H9 (cell line): ENCODE data around the gene CDK16. TPM values are rescaled to one million over a fixed set of nuclear protein-coding genes. Genes with fewer than 3 reads are reported as not detected.

Experiments used
- DNase-seq: peaks from one replicate; pipeline ENCODE4 v3.0.0-alpha.2; 2017
- H2AFZ ChIP-seq: one replicate; pipeline ENCODE4 v1.6.1; 2013; ENCODE audit warnings: mild to moderate bottlenecking, low read length, control low read depth, moderate library complexity
- H2AK5ac ChIP-seq: 2 replicates; pipeline ENCODE4 v1.6.1; 2013; ENCODE audit warnings: low read length, control low read depth, mixed read lengths; ENCODE audit not compliant: insufficient read length
- H2BK120ac ChIP-seq: one replicate; pipeline ENCODE4 v1.6.1; 2013; ENCODE audit warnings: low read depth, mild to moderate bottlenecking, low read length, control low read depth, inconsistent platforms; ENCODE audit not compliant: poor library complexity, severe bottlenecking
- H2BK12ac ChIP-seq: 2 replicates; pipeline ENCODE4 v1.6.1; 2013; ENCODE audit warnings: low read length, control low read depth, mixed read lengths, low read depth; ENCODE audit not compliant: insufficient read length
- H2BK15ac ChIP-seq: 2 replicates; pipeline ENCODE4 v1.6.1; 2013; ENCODE audit warnings: low read depth, low read length, control low read depth
- H2BK20ac ChIP-seq: one replicate; pipeline ENCODE4 v1.6.1; 2013; ENCODE audit warnings: low read depth, mild to moderate bottlenecking, low read length, control low read depth, inconsistent platforms; ENCODE audit not compliant: poor library complexity, severe bottlenecking
- H2BK5ac ChIP-seq: 2 replicates; pipeline ENCODE4 v1.6.1; 2013; ENCODE audit warnings: low read length, control low read depth, mixed read lengths; ENCODE audit not compliant: insufficient read length
- H3K14ac ChIP-seq: 2 replicates; pipeline ENCODE4 v1.6.1; 2013; ENCODE audit warnings: low read length, control low read depth; ENCODE audit not compliant: insufficient read depth
- H3K18ac ChIP-seq: 2 replicates; pipeline ENCODE4 v1.6.1; 2013; ENCODE audit warnings: low read depth, mild to moderate bottlenecking, mixed read lengths, low read length, control low read depth; ENCODE audit not compliant: insufficient read length
- H3K23ac ChIP-seq: 2 replicates; pipeline ENCODE4 v1.6.1; 2013; ENCODE audit warnings: low read length, control low read depth, mixed read lengths, low read depth; ENCODE audit not compliant: insufficient read length
- H3K23me2 ChIP-seq: 2 replicates; pipeline ENCODE4 v1.6.1; 2013; ENCODE audit warnings: low read depth, mild to moderate bottlenecking, mixed read lengths, low read length, control low read depth; ENCODE audit not compliant: insufficient read length, poor library complexity, severe bottlenecking
- H3K27ac ChIP-seq: 2 replicates; pipeline ENCODE4 v1.5.1; 2013; ENCODE audit warnings: low read length, control low read depth, mixed read lengths, low read depth; ENCODE audit not compliant: insufficient read length
- H3K27me3 ChIP-seq: 2 replicates; pipeline ENCODE4 v1.6.1; 2013; ENCODE audit warnings: low read length, control low read depth, inconsistent platforms; ENCODE audit not compliant: insufficient read depth
- H3K4ac ChIP-seq: 2 replicates; pipeline ENCODE4 v1.6.1; 2013; ENCODE audit warnings: low read depth, mild to moderate bottlenecking, control low read depth, inconsistent platforms, low read length, moderate library complexity
- H3K4me1 ChIP-seq: 2 replicates; pipeline ENCODE4 v1.6.1; 2013; ENCODE audit warnings: low read length, control low read depth, inconsistent platforms; ENCODE audit not compliant: insufficient read depth
- H3K4me2 ChIP-seq: 2 replicates; pipeline ENCODE4 v1.6.1; 2013; ENCODE audit warnings: low read length, control low read depth, mixed read lengths; ENCODE audit not compliant: insufficient read length, insufficient read depth
- H3K56ac ChIP-seq: 2 replicates; pipeline ENCODE4 v1.6.1; 2013; ENCODE audit warnings: low read depth, mild to moderate bottlenecking, mixed read lengths, low read length, control low read depth; ENCODE audit not compliant: insufficient read length
- H3K79me1 ChIP-seq: 2 replicates; pipeline ENCODE4 v1.6.1; 2013; ENCODE audit warnings: low read depth, mild to moderate bottlenecking, moderate library complexity, low read length, control low read depth, inconsistent platforms; ENCODE audit not compliant: insufficient read depth, poor library complexity, severe bottlenecking
- H3K79me2 ChIP-seq: 2 replicates; pipeline ENCODE4 v1.6.1; 2013; ENCODE audit warnings: low read length, control low read depth, inconsistent platforms; ENCODE audit not compliant: insufficient read depth
- H3K9ac ChIP-seq: 2 replicates; pipeline ENCODE4 v1.6.1; 2013; ENCODE audit warnings: low read length, control low read depth, mixed read lengths; ENCODE audit not compliant: insufficient read length; ENCODE audit errors: extremely low read depth
- H3K9me3 ChIP-seq: one replicate; pipeline ENCODE4 v1.6.1; 2013; ENCODE audit warnings: low read depth, low read length, inconsistent platforms; ENCODE audit not compliant: control insufficient read depth
- H3T11ph ChIP-seq: one replicate; pipeline ENCODE4 v1.6.1; 2013; ENCODE audit warnings: mild to moderate bottlenecking, low read length, control low read depth, inconsistent platforms
- H4K20me1 ChIP-seq: one replicate; pipeline ENCODE4 v1.6.1; 2013; ENCODE audit not compliant: control insufficient read depth, insufficient read length, insufficient read depth
- H4K5ac ChIP-seq: 2 replicates; pipeline ENCODE4 v1.6.1; 2013; ENCODE audit warnings: low read depth, mild to moderate bottlenecking, mixed read lengths, low read length, control low read depth; ENCODE audit not compliant: insufficient read length
- H4K8ac ChIP-seq: replicated peaks from 2 replicates; pipeline ENCODE4 v1.6.1; 2013; ENCODE audit warnings: low read length, control low read depth, mixed read lengths, low read depth; ENCODE audit not compliant: insufficient read length
- H4K91ac ChIP-seq: 2 replicates; pipeline ENCODE4 v1.6.1; 2013; ENCODE audit warnings: low read depth, mild to moderate bottlenecking, moderate library complexity, mixed read lengths, low read length, control low read depth; ENCODE audit not compliant: insufficient read length
- H3K27ac Mint-ChIP-seq, 3 experiments: 2 replicates in 2 of 3; 3 replicates in 1 of 3; pipeline ENCODE4 v1.8.0; 2020 to 2021; ENCODE audit warnings: mixed read lengths in 3 of 3, mild to moderate bottlenecking in 1 of 3, moderate library complexity in 1 of 3
- H3K27me3 Mint-ChIP-seq: 2 replicates; pipeline ENCODE4 v1.8.0; 2021; ENCODE audit warnings: low read depth, mild to moderate bottlenecking, moderate library complexity, mixed read lengths
- H3K36me3 Mint-ChIP-seq, 3 experiments: 2 replicates in 2 of 3; 3 replicates in 1 of 3; pipeline ENCODE4 v1.8.0; 2020 to 2021; ENCODE audit warnings: low read depth in 3 of 3, mixed read lengths in 3 of 3; ENCODE audit not compliant: insufficient read depth in 1 of 3
- H3K4me1 Mint-ChIP-seq, 2 experiments: 2 replicates each; pipeline ENCODE4 v1.8.0; 2020; ENCODE audit warnings: mixed read lengths in 2 of 2
- H3K4me3 Mint-ChIP-seq, 2 experiments: 2 replicates in 1 of 2; 3 replicates in 1 of 2; pipeline ENCODE4 v1.8.0; 2020 to 2021; ENCODE audit warnings: mild to moderate bottlenecking in 2 of 2, mixed read lengths in 2 of 2, moderate library complexity in 1 of 2
- H3K9me3 Mint-ChIP-seq, 2 experiments: 2 replicates in 1 of 2; 3 replicates in 1 of 2; pipeline ENCODE4 v1.8.0; 2020; ENCODE audit warnings: mild to moderate bottlenecking in 2 of 2, mixed read lengths in 2 of 2, moderate library complexity in 1 of 2
- CTCF ChIP-seq: fragments of 200-600 bp; sonication (generic); conservative IDR thresholded peaks from 3 replicates; pipeline ENCODE4 v1.8.0; 2021; ENCODE audit warnings: antibody characterized with exemption, mild to moderate bottlenecking
- WGBS: extraction: QIAGEN DNeasy Blood & Tissue Kit; methylation state at CpG from one replicate; pipeline ENCODE4 v1.1.7; 2013; ENCODE audit warnings: missing lambda C conversion rate, low lambda C conversion rate, mixed read lengths; ENCODE audit not compliant: insufficient read length; ENCODE audit errors: extremely low coverage; 5-methylcytosine and 5-hydroxymethylcytosine counted together
- total RNA-seq: library from RNA; stranded (reverse); gene quantifications from 2 replicates; pipeline ENCODE4 v1.2.1, GENCODE V29; 2021

The CDK16 gene
- total RNA-seq, 1 experiment from 2014 or later = 226 TPM

- no peak overlapping the region for H3K27ac ChIP-seq
- no peak overlapping the region for H2BK20ac ChIP-seq
- WGBS = no CpG with 5 or more reads among the region's 3 CpGs
- H2AFZ ChIP-seq = no peak overlapping the region
- H3K23ac ChIP-seq = no peak overlapping the region
- H4K8ac ChIP-seq = no peak overlapping the region
- no peak overlapping the region for H2BK120ac ChIP-seq
- no peak for DNase-seq
- H3K14ac ChIP-seq = no peak overlapping the region
- Mint-ChIP-seq H3K36me3 (peaks cover 64 to 68% (median 66%) of the 10 kb centered on the region in 3 experiments), H3K27me3 (no peaks in the 10 kb centered on the region; the same call in 1 of the 2 replicates), H3K4me3 (peak overlapping the region; percentile 96 to 97), H3K4me1 (peaks cover 47 to 53% of the 10 kb centered on the region in 2 experiments), H3K27ac (peak overlapping the region; percentile 38 to 87 (median 69)), H3K9me3 (peaks cover 2% of the 10 kb centered on the region in 2 experiments; a peak in 4 of 5 replicates)
- H3K9me3 ChIP-seq = no peaks in the 10 kb centered on the region
- no peak overlapping the region for H2BK5ac ChIP-seq
- H3K18ac ChIP-seq = no peak overlapping the region
- TF ChIP-seq CTCF = no peak
- peaks cover 14% of the 10 kb centered on the region for H3K23me2 ChIP-seq
- H2BK15ac ChIP-seq = no peak overlapping the region
- peaks cover 15% of the 10 kb centered on the region for H3K79me1 ChIP-seq
- H3T11ph ChIP-seq = no peak overlapping the region
- no peak overlapping the region for H2BK12ac ChIP-seq
- H3K4me1 ChIP-seq = peaks cover 15% of the 10 kb centered on the region; the same call in 1 of the 2 replicates
- H3K79me2 ChIP-seq = peaks cover 38% of the 10 kb centered on the region; the same call in 1 of the 2 replicates
- H3K4ac ChIP-seq = no peak overlapping the region
- peak overlapping the region; percentile 89 for H3K4me2 ChIP-seq
- no peaks in the 10 kb centered on the region for H4K20me1 ChIP-seq
- H4K91ac ChIP-seq = no peak overlapping the region
- no peaks in the 10 kb centered on the region for H3K27me3 ChIP-seq
- no peak overlapping the region for H2AK5ac ChIP-seq
- no peak overlapping the region for H3K56ac ChIP-seq
- no peak overlapping the region for H4K5ac ChIP-seq
- peak overlapping the region; percentile 15 for H3K9ac ChIP-seq
Observed at GRCh38 chrX:47196098-47196497, 22.4 kb upstream of the CDK16 start.
